Left lung (tissue), 10 donors: Measurements from ENCODE around the gene VWF. TPM values are rescaled to one million over a fixed set of nuclear protein-coding genes. Genes with fewer than 3 reads are reported as not detected.

ENCODE experiments used
- ATAC-seq: fragments of 200-7000 bp; cut with Tn5 transposase; one replicate; pipeline ENCODE4 v1.9.1; 2020; ENCODE audit warnings: moderate library complexity
- DNase-seq, 4 donors: peaks; one replicate each; pipeline ENCODE4 v3.0.0-alpha.2; 2013 to 2020
- H3K27ac ChIP-seq, 2 donors: fragments of 200-600 bp; sonication (generic) in 1 of 2; one replicate each; pipeline versions ENCODE4 v1.5.0 to v1.8.0; 2020 to 2021
- H3K27me3 ChIP-seq, 2 donors: fragments of 200-600 bp; sonication (generic) in 1 of 2; one replicate each; pipeline versions ENCODE4 v1.5.0 to v1.8.0; 2020 to 2021
- H3K36me3 ChIP-seq, 2 donors: fragments of 200-600 bp; sonication (generic) in 1 of 2; one replicate each; pipeline versions ENCODE4 v1.5.0 to v1.8.0; 2020 to 2021
- H3K4me1 ChIP-seq, 2 donors: fragments of 200-600 bp; one replicate each; pipeline ENCODE4 v1.8.0; 2021
- H3K4me3 ChIP-seq, 2 donors: fragments of 200-600 bp; sonication (generic) in 1 of 2; one replicate each; pipeline versions ENCODE4 v1.5.0 to v1.8.0; 2020 to 2021; ENCODE audit warnings: mild to moderate bottlenecking in 1 of 2
- H3K9me3 ChIP-seq, 2 donors: fragments of 200-600 bp; sonication (generic) in 1 of 2; one replicate each; pipeline versions ENCODE4 v1.5.0 to v1.8.0; 2020 to 2021
- CTCF ChIP-seq, 2 donors: fragments of 200-600 bp; sonication (generic) in 1 of 2; IDR thresholded peaks; one replicate each; pipeline versions ENCODE4 v1.5.0 to v1.8.0; 2021; ENCODE audit warnings: antibody characterized with exemption in 2 of 2
- intact Hi-C, 2 donors: fragments of 100-400 bp; cut with DNase I; formaldehyde crosslinking; loops; one replicate each; pipeline versions ENCODE4 v1.11.2 to v1.14.2; 2022
- polyA plus RNA-seq, 6 donors: library from polyadenylated mRNA; unstranded; fragments of 120-200 nt; gene quantifications; one replicate each; pipeline ENCODE4 v1.2.1, GENCODE V29; 2013; ENCODE audit not compliant: insufficient read length in 6 of 6
- total RNA-seq, 2 donors: library from RNA; stranded (reverse); fragmentation: NEBNext Ultra II Directional; extraction: Animal tissue kit (Norgen Biotek cat#: 25700); gene quantifications; one replicate each; pipeline ENCODE4 v1.2.1, GENCODE V29; 2021
- donor health status: DM: no; HTN: yes; CAD: no.
- donor health status: DM: no; HTN: no; CAD: no.

VWF gene
- total and polyA plus RNA-seq, 8 donors = 123 to 401 (median 147) TPM

GRCh38 chr12:6073426-6073825, 51.0 kb downstream of the VWF start:
- peak overlapping the region; percentile 26 to 73 for H3K27ac ChIP-seq
- ATAC-seq (no peak), DNase-seq (no peak)
- H3K4me1 ChIP-seq = peaks cover 7 to 50% of the 10 kb centered on the region in 2 donors
- H3K4me3 ChIP-seq = no peak overlapping the region
- intact Hi-C loops = loop anchor here in 1 of 2 donors (10.0 kb wide), 1 partner anchor 111 kb away; no protein-coding TSS in a partner anchor
- H3K36me3 ChIP-seq = no peaks in the 10 kb centered on the region
- H3K27me3 ChIP-seq = peaks cover 5 to 29% of the 10 kb centered on the region in 2 donors
- H3K9me3 ChIP-seq = no peaks in the 10 kb centered on the region
- TF ChIP-seq CTCF (IDR thresholded peaks at IDR 0.05) = no peak

- no peaks in the 10 kb centered on the region for H3K36me3 ChIP-seq
- no peak overlapping the region for H3K4me3 ChIP-seq
- H3K27me3 ChIP-seq = peaks cover 5 to 29% of the 10 kb centered on the region in 2 donors
- H3K27ac ChIP-seq = peak overlapping the region in 1 of 2 donors; percentile 30
- DNase-seq = no peak
- intact Hi-C loops = loop anchor here in 1 of 2 donors (10.0 kb wide), 1 partner anchor 112 kb away; no protein-coding TSS in a partner anchor
- no peak for ATAC-seq
- H3K4me1 ChIP-seq = peaks cover 7 to 54% of the 10 kb centered on the region in 2 donors
- no peaks in the 10 kb centered on the region for H3K9me3 ChIP-seq
- no peak for TF ChIP-seq CTCF (IDR thresholded peaks at IDR 0.05)
Observed at GRCh38 chr12:6072302-6072752, 52.1 kb downstream of the VWF start.

GRCh38 chr12:6071589-6071988, 52.9 kb downstream of the VWF start:
- Histone ChIP-seq H3K4me1 (peaks cover 7 to 54% of the 10 kb centered on the region in 2 donors), H3K27ac (peak overlapping the region in 1 of 2 donors; percentile 30)

GRCh38 chr12:6070472-6071257, 53.8 kb downstream of the VWF start:
- peaks cover 3 to 18% of the 10 kb centered on the region in 2 donors for H3K27me3 ChIP-seq
- H3K36me3 ChIP-seq = no peaks in the 10 kb centered on the region
- H3K27ac ChIP-seq = peak overlapping the region in 1 of 2 donors; percentile 57
- peaks cover 7 to 47% of the 10 kb centered on the region in 2 donors for H3K4me1 ChIP-seq
- ATAC-seq (no peak), DNase-seq (no peak)
- no peak overlapping the region for H3K4me3 ChIP-seq
- no peak for TF ChIP-seq CTCF (IDR thresholded peaks at IDR 0.05)
- intact Hi-C loops = loop anchor here in 1 of 2 donors (10.0 kb wide), 1 partner anchor 114 kb away; no protein-coding TSS in a partner anchor
- H3K9me3 ChIP-seq = no peaks in the 10 kb centered on the region

More at GRCh38 chr12:6071589-6071988, 52.9 kb downstream of the VWF start:
- no peak for ATAC-seq
- peaks cover 5 to 28% of the 10 kb centered on the region in 2 donors for H3K27me3 ChIP-seq
- intact Hi-C loops = loop anchor here in 1 of 2 donors (10.0 kb wide), 1 partner anchor 113 kb away; no protein-coding TSS in a partner anchor
- no peaks in the 10 kb centered on the region for H3K36me3 ChIP-seq
- H3K9me3 ChIP-seq = no peaks in the 10 kb centered on the region
- TF ChIP-seq CTCF (IDR thresholded peaks at IDR 0.05) = no peak
- H3K4me3 ChIP-seq = no peak overlapping the region
- DNase-seq = no peak
